Hepatocyte (in vitro differentiated cells): Measurements from ENCODE around the gene SCOC. TPM values are rescaled to one million over a fixed set of nuclear protein-coding genes. Genes with fewer than 3 reads are reported as not detected.
"Not testable (repeated sequence)": the region's sequence is repeated elsewhere in the genome, so short reads cannot be mapped to it uniquely, and the experiment has no call there.

Experiments used
- DNase-seq: peaks from one replicate; pipeline ENCODE4 v3.0.0-alpha.2; 2016; ENCODE audit warnings: low spot score
- H2AFZ ChIP-seq: fragments of 200-600 bp; sonication (generic); 2 replicates; pipeline ENCODE4 v1.6.0; 2016; ENCODE audit warnings: antibody characterized with exemption, mild to moderate bottlenecking
- H3K27ac ChIP-seq: fragments of 200-600 bp; sonication (generic); 2 replicates; pipeline ENCODE4 v1.5.1; 2016; ENCODE audit warnings: mild to moderate bottlenecking
- H3K27me3 ChIP-seq: fragments of 200-600 bp; sonication (generic); 2 replicates; pipeline ENCODE4 v1.6.1; 2016
- H3K36me3 ChIP-seq: fragments of 200-600 bp; sonication (generic); replicated peaks from 2 replicates; pipeline ENCODE4 v1.5.1; 2016; ENCODE audit warnings: low read depth; ENCODE audit not compliant: insufficient read depth
- H3K4me1 ChIP-seq: fragments of 200-600 bp; sonication (generic); 2 replicates; pipeline ENCODE4 v1.5.1; 2016; ENCODE audit warnings: mild to moderate bottlenecking, moderate library complexity; ENCODE audit not compliant: insufficient read depth
- H3K4me2 ChIP-seq: fragments of 200-600 bp; sonication (generic); 2 replicates; pipeline ENCODE4 v1.6.0; 2016
- H3K4me3 ChIP-seq: fragments of 200-600 bp; sonication (generic); 2 replicates; pipeline ENCODE4 v1.5.1; 2016; ENCODE audit warnings: mild to moderate bottlenecking
- H3K79me2 ChIP-seq: fragments of 200-600 bp; sonication (generic); 2 replicates; pipeline ENCODE4 v1.6.0; 2017; ENCODE audit warnings: mild to moderate bottlenecking
- H3K9me2 ChIP-seq: fragments of 200-600 bp; sonication (generic); replicated peaks from 2 replicates; pipeline ENCODE4 v1.6.0; 2017; ENCODE audit warnings: mild to moderate bottlenecking; ENCODE audit not compliant: insufficient read depth
- H3K9me3 ChIP-seq: fragments of 200-600 bp; sonication (generic); 2 replicates; pipeline ENCODE4 v1.5.1; 2016; ENCODE audit warnings: low read depth, mild to moderate bottlenecking
- H4K20me1 ChIP-seq: fragments of 200-600 bp; sonication (generic); 2 replicates; pipeline ENCODE4 v1.6.0; 2016; ENCODE audit warnings: mild to moderate bottlenecking; ENCODE audit not compliant: insufficient read depth, poor library complexity, severe bottlenecking
- EZH2 ChIP-seq: fragments of 200-600 bp; sonication (generic); IDR thresholded peaks from 2 replicates; pipeline ENCODE4 v1.6.1; 2016; ENCODE audit warnings: antibody characterized with exemption, mild to moderate bottlenecking, borderline replicate concordance
- EZH2phosphoT487 ChIP-seq: fragments of 200-600 bp; sonication (generic); IDR thresholded peaks from one replicate; pipeline ENCODE4 v1.6.1; 2018; ENCODE audit warnings: antibody characterized with exemption, mild to moderate bottlenecking, low read depth, moderate library complexity; ENCODE audit not compliant: unreplicated experiment, severe bottlenecking
- WGBS: methylation state at CpG from one replicate; pipeline ENCODE4 v1.1.6; 2016; ENCODE audit warnings: low lambda C conversion rate; ENCODE audit errors: missing lambda C conversion rate; 5-methylcytosine and 5-hydroxymethylcytosine counted together
- polyA plus RNA-seq: library from polyadenylated mRNA; unstranded; fragments of >200 nt; fragmentation: Nextera tagmentation; extraction: Ambion mirVana; gene quantifications from 2 replicates; pipeline ENCODE4 v1.2.1, GENCODE V29; 2016
- total RNA-seq: library from RNA; depleted of rRNA; stranded (reverse); fragments of >200 nt; gene quantifications from 2 replicates; pipeline ENCODE4 v1.2.3, GENCODE V29; 2014
- TF ChIP-seq, protein P1 (sequence below): fragments of 200-600 bp; sonication (generic); IDR thresholded peaks from 2 replicates; pipeline ENCODE4 v1.5.1; 2016; ENCODE audit warnings: antibody characterized with exemption, mild to moderate bottlenecking; ENCODE audit not compliant: poor library complexity

The SCOC gene
- total and polyA plus RNA-seq, 2 experiments from 2014 or later = 79.6 to 136 TPM

GRCh38 chr4:140406292-140406691, 32.8 kb downstream of the SCOC start:
- no peak for DNase-seq

DNA sequence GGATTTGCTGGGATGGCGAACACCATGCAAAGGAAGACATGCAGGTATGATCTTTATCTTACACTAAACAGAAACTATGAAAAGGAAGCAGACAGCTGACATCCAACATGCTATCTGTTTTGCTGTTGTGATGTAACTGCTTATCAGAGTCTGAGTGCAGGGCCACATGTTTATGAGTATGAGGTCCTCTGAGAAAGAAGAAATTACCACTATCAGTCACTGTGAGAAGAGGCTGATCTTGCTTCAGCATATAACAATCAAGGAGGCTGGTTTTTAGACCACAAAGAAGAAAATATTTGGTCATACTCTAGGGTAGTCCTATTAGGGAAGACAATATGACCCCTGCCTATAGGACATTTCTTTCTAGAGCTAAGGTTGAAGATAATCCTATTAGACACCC, 35.5 kb downstream of the SCOC start:
- H2AFZ ChIP-seq = no peak overlapping the region
- no peaks in the 10 kb centered on the region for H3K4me1 ChIP-seq
- no peak overlapping the region for H3K27ac ChIP-seq
- TF ChIP-seq EZH2 = no peak
- TF ChIP-seq, protein P1, sequence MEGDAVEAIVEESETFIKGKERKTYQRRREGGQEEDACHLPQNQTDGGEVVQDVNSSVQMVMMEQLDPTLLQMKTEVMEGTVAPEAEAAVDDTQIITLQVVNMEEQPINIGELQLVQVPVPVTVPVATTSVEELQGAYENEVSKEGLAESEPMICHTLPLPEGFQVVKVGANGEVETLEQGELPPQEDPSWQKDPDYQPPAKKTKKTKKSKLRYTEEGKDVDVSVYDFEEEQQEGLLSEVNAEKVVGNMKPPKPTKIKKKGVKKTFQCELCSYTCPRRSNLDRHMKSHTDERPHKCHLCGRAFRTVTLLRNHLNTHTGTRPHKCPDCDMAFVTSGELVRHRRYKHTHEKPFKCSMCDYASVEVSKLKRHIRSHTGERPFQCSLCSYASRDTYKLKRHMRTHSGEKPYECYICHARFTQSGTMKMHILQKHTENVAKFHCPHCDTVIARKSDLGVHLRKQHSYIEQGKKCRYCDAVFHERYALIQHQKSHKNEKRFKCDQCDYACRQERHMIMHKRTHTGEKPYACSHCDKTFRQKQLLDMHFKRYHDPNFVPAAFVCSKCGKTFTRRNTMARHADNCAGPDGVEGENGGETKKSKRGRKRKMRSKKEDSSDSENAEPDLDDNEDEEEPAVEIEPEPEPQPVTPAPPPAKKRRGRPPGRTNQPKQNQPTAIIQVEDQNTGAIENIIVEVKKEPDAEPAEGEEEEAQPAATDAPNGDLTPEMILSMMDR = no peak
- TF ChIP-seq EZH2phosphoT487 = no peak
- H3K79me2 ChIP-seq = no peaks in the 10 kb centered on the region
- DNase-seq = no peak
- no peaks in the 10 kb centered on the region for H3K27me3 ChIP-seq
- H3K4me2 ChIP-seq = no peak overlapping the region
- H3K36me3 ChIP-seq = no peaks in the 10 kb centered on the region
- no peaks in the 10 kb centered on the region for H3K9me3 ChIP-seq
- H3K4me3 ChIP-seq = no peak overlapping the region
- H4K20me1 ChIP-seq = no peaks in the 10 kb centered on the region
- WGBS = 67% methylated on average over 1 of the region's 1 CpG
- no peaks in the 10 kb centered on the region for H3K9me2 ChIP-seq

More at GRCh38 chr4:140406292-140406691, 32.8 kb downstream of the SCOC start:
- Histone ChIP-seq H3K4me3 (no peak overlapping the region), H3K27ac (no peak overlapping the region), H3K9me3 (no peaks in the 10 kb centered on the region), H2AFZ (no peak overlapping the region), H3K4me2 (no peak overlapping the region), H3K27me3 (no peaks in the 10 kb centered on the region), H3K4me1 (no peaks in the 10 kb centered on the region), H4K20me1 (no peaks in the 10 kb centered on the region), H3K9me2 (no peaks in the 10 kb centered on the region), H3K79me2 (no peaks in the 10 kb centered on the region), H3K36me3 (no peaks in the 10 kb centered on the region)
- TF ChIP-seq EZH2 (no peak), EZH2phosphoT487 (no peak)
- TF ChIP-seq, protein P1 = no peak

GRCh38 chr4:140413130-140413969, 39.9 kb downstream of the SCOC start:
- H3K4me1 ChIP-seq, DNase-seq, H3K9me2 ChIP-seq, H2AFZ ChIP-seq, H3K4me2 ChIP-seq, H3K79me2 ChIP-seq, H3K9me3 ChIP-seq, H3K27ac ChIP-seq, H3K36me3 ChIP-seq, H4K20me1 ChIP-seq, H3K4me3 ChIP-seq, H3K27me3 ChIP-seq: not testable (repeated sequence)
- whole genome bisulfite sequencing = 90% methylated on average over 27 of the region's 32 CpGs

DNA sequence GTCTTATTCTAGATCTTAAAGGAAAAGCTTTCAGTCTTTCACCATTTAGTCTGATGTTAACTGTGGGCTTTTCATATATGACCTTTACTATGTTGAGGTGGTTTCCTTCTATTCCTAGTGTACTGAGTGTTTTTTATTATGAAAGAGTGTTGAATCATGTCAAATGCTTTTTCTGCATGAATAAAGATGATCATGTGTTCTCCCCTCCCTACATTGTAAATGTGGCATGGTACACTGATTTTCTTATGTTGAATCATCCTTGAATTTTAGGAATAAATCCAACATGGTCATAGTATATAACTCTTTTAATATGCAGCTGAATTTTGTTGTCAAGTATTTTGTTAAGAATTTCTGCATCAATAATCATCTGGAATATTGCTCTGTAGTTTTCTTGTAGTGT, 49.7 kb downstream of the SCOC start:
- DNase-seq = no peak
- Histone ChIP-seq H3K4me1 (no peaks in the 10 kb centered on the region), H4K20me1 (no peaks in the 10 kb centered on the region), H2AFZ (no peak overlapping the region), H3K4me3 (no peak overlapping the region), H3K36me3 (no peaks in the 10 kb centered on the region), H3K9me2 (no peaks in the 10 kb centered on the region), H3K27ac (no peak overlapping the region), H3K27me3 (no peaks in the 10 kb centered on the region), H3K4me2 (no peak overlapping the region), H3K79me2 (no peaks in the 10 kb centered on the region), H3K9me3 (no peaks in the 10 kb centered on the region)
- TF ChIP-seq EZH2 (no peak), EZH2phosphoT487 (no peak)
- TF ChIP-seq, protein P1 = no peak
